ENCODE results near the gene FUZ. TPM values are rescaled to one million over a fixed set of nuclear protein-coding genes. Genes with fewer than 3 reads are reported as not detected.

Gene FUZ
- polyA plus RNA-seq, 1 of the 3 experiments (the other 2 are of a cell fraction), result 29.9 TPM

- H3F3A ChIP-seq (replicated peaks; ENCODE audit: insufficient read depth), result peaks cover 5% of the 10 kb centered on the region
- peaks cover 28 to 43% of the 10 kb centered on the region in 2 experiments for H3K36me3 ChIP-seq (replicated peaks in 1 of 2; ENCODE audit: control insufficient read depth in 1 of 2, insufficient read depth in 2 of 2, low read length in 1 of 2)
- H3K9me3 ChIP-seq, result no peaks in the 10 kb centered on the region
- ChIA-PET POLR2A (no interaction called here), CTCF (no interaction called here)
- H3K27me3 ChIP-seq (ENCODE audit: insufficient read depth), result no peaks in the 10 kb centered on the region
- WGBS (ENCODE audit: low lambda C conversion rate), result 95% methylated on average over 25 of the region's 28 CpGs
- no peak overlapping the region for H2AFZ ChIP-seq (ENCODE audit: low read depth)
- no peak overlapping the region for H3K4me2 ChIP-seq
- no peak for DNase-seq
- H4K20me1 ChIP-seq (ENCODE audit: insufficient read depth), result no peaks in the 10 kb centered on the region
- H3K4me3 ChIP-seq (ENCODE audit: low read depth in 2 of 2, low read length in 1 of 2), result no peak overlapping the region
- H3K79me2 ChIP-seq (ENCODE audit: insufficient read depth), result no peaks in the 10 kb centered on the region
- no peaks in the 10 kb centered on the region for H3K9me2 ChIP-seq
- no peak overlapping the region for H3K27ac ChIP-seq (ENCODE audit: low read depth in 2 of 2, low read length in 1 of 2)
- no peak overlapping the region for H3K9ac ChIP-seq
- peaks cover 0 to 16% of the 10 kb centered on the region in 2 experiments; a peak in 1 of 4 replicates for H3K4me1 ChIP-seq (ENCODE audit: control insufficient read depth in 1 of 2, insufficient read depth in 2 of 2, low read depth in 1 of 2, low read length in 1 of 2)
- TF ChIP-seq GABPA (IDR thresholded peaks at IDR 0.05; ENCODE audit: low read depth), result no peak
Measured at GRCh38 chr19:49799271-49799797, 13.8 kb downstream of the FUZ start.

- Histone ChIP-seq H3K27ac (ENCODE audit: low read depth in 2 of 2, low read length in 1 of 2) (no peak overlapping the region), H3K4me2 (no peak overlapping the region), H3K27me3 (ENCODE audit: insufficient read depth) (no peaks in the 10 kb centered on the region), H3K9me3 (no peaks in the 10 kb centered on the region), H2AFZ (ENCODE audit: low read depth) (no peak overlapping the region), H3K4me1 (ENCODE audit: control insufficient read depth in 1 of 2, insufficient read depth in 2 of 2, low read depth in 1 of 2, low read length in 1 of 2) (peaks cover 0 to 16% of the 10 kb centered on the region in 2 experiments; a peak in 1 of 4 replicates), H3K36me3 (replicated peaks in 1 of 2; ENCODE audit: control insufficient read depth in 1 of 2, insufficient read depth in 2 of 2, low read length in 1 of 2) (peaks cover 26 to 40% of the 10 kb centered on the region in 2 experiments), H3K9me2 (no peaks in the 10 kb centered on the region), H4K20me1 (ENCODE audit: insufficient read depth) (no peaks in the 10 kb centered on the region), H3K79me2 (ENCODE audit: insufficient read depth) (no peaks in the 10 kb centered on the region), H3K4me3 (ENCODE audit: low read depth in 2 of 2, low read length in 1 of 2) (no peak overlapping the region), H3K9ac (no peak overlapping the region), H3F3A (replicated peaks; ENCODE audit: insufficient read depth) (no peaks in the 10 kb centered on the region)
- CTCF ChIA-PET, result no interaction called here
- TF ChIP-seq SMC3 (IDR thresholded peaks at IDR 0.05; ENCODE audit: low read depth, low read length) (no peak), NFIC (IDR thresholded peaks at IDR 0.05; ENCODE audit: borderline replicate concordance) (no peak), MXI1 (IDR thresholded peaks at IDR 0.05; ENCODE audit: low read depth, low read length) (no peak), GATA2 (CRISPR knock-in tag; IDR thresholded peaks at IDR 0.05) (no peak), TCF12 (IDR thresholded peaks at IDR 0.05) (no peak), RAD21 (IDR thresholded peaks at IDR 0.05; ENCODE audit: low read length) (no peak), FOXJ3 (CRISPR knock-in tag; IDR thresholded peaks at IDR 0.05) (no peak), GABPA (IDR thresholded peaks at IDR 0.05; ENCODE audit: low read depth) (no peak), ZBTB33 (IDR thresholded peaks at IDR 0.05; ENCODE audit: borderline replicate concordance, low read depth) (no peak), EZH2phosphoT487 (IDR thresholded peaks at IDR 0.05; ENCODE audit: borderline replicate concordance, low read depth) (no peak), SIN3A (IDR thresholded peaks at IDR 0.05; ENCODE audit: borderline replicate concordance, low read depth, low read length) (no peak), YY1 (IDR thresholded peaks at IDR 0.05; ENCODE audit: low read depth) (no peak), JUND (IDR thresholded peaks at IDR 0.05) (no peak)
- 100% methylated on average over 4 of the region's 11 CpGs for WGBS (ENCODE audit: low lambda C conversion rate)
- POLR2A ChIA-PET, result no interaction called here
- DNase-seq, result no peak
Measured at GRCh38 chr19:49798574-49798973, 14.5 kb downstream of the FUZ start.

Data from SK-N-SH (cell line).